H1 (cell line): ENCODE measurements around the gene TMEM86B. TPM values are rescaled to one million over a fixed set of nuclear protein-coding genes. Genes with fewer than 3 reads are reported as not detected.

Source experiments
- FOSL1 ChIP-seq: IDR thresholded peaks from 2 replicates; pipeline ENCODE4 v1.6.1; 2011; ENCODE audit warnings: mild to moderate bottlenecking, low read depth, low read length, moderate library complexity; ENCODE audit not compliant: insufficient read depth
- polyA plus RNA-seq, 7 experiments: library from polyadenylated mRNA; depleted of rRNA in 3 of 7; stranded (reverse) in 5 of 7; unstranded in 2 of 7; fragments of >200 nt in 5 of 7; fragments of 200-250 nt in 2 of 7; gene quantifications; 1 replicate in 5 of 7; 2 replicates in 1 of 7; 4 replicates in 1 of 7; pipeline versions ENCODE4 v1.2.1 to v1.2.3, GENCODE V29; 2011 to 2013; ENCODE audit warnings: missing spikeins in 2 of 7, mixed read lengths in 2 of 7
- total RNA-seq: library from RNA; stranded (reverse); fragmentation: NEBNext Ultra II Directional; extraction: Animal tissue kit (Norgen Biotek cat#: 25700); gene quantifications from 2 replicates; pipeline ENCODE4 v1.2.1, GENCODE V29; 2021

Gene TMEM86B
- total and polyA plus RNA-seq, 2 of the 8 experiments (the other 6 are each of a cell fraction or from before 2014, with no cell fraction given): 2.0 to 2.9 TPM

GRCh38 chr19:55193481-55193880 is 35.1 kb downstream of the TMEM86B start (continued):
- no peak for TF ChIP-seq FOSL1
